Measurements from ENCODE around the gene MBD6. TPM values are rescaled to one million over a fixed set of nuclear protein-coding genes. Genes with fewer than 3 reads are reported as not detected.

The MBD6 gene, protein sequence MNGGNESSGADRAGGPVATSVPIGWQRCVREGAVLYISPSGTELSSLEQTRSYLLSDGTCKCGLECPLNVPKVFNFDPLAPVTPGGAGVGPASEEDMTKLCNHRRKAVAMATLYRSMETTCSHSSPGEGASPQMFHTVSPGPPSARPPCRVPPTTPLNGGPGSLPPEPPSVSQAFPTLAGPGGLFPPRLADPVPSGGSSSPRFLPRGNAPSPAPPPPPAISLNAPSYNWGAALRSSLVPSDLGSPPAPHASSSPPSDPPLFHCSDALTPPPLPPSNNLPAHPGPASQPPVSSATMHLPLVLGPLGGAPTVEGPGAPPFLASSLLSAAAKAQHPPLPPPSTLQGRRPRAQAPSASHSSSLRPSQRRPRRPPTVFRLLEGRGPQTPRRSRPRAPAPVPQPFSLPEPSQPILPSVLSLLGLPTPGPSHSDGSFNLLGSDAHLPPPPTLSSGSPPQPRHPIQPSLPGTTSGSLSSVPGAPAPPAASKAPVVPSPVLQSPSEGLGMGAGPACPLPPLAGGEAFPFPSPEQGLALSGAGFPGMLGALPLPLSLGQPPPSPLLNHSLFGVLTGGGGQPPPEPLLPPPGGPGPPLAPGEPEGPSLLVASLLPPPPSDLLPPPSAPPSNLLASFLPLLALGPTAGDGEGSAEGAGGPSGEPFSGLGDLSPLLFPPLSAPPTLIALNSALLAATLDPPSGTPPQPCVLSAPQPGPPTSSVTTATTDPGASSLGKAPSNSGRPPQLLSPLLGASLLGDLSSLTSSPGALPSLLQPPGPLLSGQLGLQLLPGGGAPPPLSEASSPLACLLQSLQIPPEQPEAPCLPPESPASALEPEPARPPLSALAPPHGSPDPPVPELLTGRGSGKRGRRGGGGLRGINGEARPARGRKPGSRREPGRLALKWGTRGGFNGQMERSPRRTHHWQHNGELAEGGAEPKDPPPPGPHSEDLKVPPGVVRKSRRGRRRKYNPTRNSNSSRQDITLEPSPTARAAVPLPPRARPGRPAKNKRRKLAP
- total RNA-seq (100 to 1,000 TPM in 2 of 9 donors, 10 to 100 TPM in 7; 10.5 to 128 (median 32.6) TPM), polyA plus RNA-seq (100 to 1,000 TPM in 1 of 3 donors, 10 to 100 TPM in 2; 21.7 to 167 (median 91.4) TPM)
- long read RNA-seq, donor 1, partial matches to known transcripts: 32 of 32 reads
- long read RNA-seq, donor 1, other reads (novel, unspliced or antisense): 0 of 32 reads
- long read RNA-seq, donor 2, partial matches to known transcripts: 53 of 102 reads
- long read RNA-seq, donor 2, other reads (novel, unspliced or antisense): 48 of 102 reads
- long read RNA-seq, donor 3, partial matches to known transcripts: 29 of 86 reads
- long read RNA-seq, donor 3, other reads (novel, unspliced or antisense): 57 of 86 reads
- long read RNA-seq, donor 4, partial matches to known transcripts: 0 of 1 reads
- long read RNA-seq, donor 4, other reads (novel, unspliced or antisense): 1 of 1 reads
- long read RNA-seq, donor 5, partial matches to known transcripts: 23 of 30 reads
- long read RNA-seq, donor 5, other reads (novel, unspliced or antisense): 7 of 30 reads
- long read RNA-seq, donor 6, partial matches to known transcripts: 0 of 2 reads
- long read RNA-seq, donor 6, other reads (novel, unspliced or antisense): 2 of 2 reads
- long read RNA-seq, donor 7, partial matches to known transcripts: 36 of 55 reads
- long read RNA-seq, donor 7, other reads (novel, unspliced or antisense): 19 of 55 reads
- long read RNA-seq, donor 8, partial matches to known transcripts: 16 of 16 reads
- long read RNA-seq, donor 8, other reads (novel, unspliced or antisense): 0 of 16 reads
- long read RNA-seq, donor 9, partial matches to known transcripts: 13 of 13 reads
- long read RNA-seq, donor 9, other reads (novel, unspliced or antisense): 0 of 13 reads
- long read RNA-seq, donor 10, partial matches to known transcripts: 52 of 92 reads
- long read RNA-seq, donor 10, other reads (novel, unspliced or antisense): 40 of 92 reads

DNA sequence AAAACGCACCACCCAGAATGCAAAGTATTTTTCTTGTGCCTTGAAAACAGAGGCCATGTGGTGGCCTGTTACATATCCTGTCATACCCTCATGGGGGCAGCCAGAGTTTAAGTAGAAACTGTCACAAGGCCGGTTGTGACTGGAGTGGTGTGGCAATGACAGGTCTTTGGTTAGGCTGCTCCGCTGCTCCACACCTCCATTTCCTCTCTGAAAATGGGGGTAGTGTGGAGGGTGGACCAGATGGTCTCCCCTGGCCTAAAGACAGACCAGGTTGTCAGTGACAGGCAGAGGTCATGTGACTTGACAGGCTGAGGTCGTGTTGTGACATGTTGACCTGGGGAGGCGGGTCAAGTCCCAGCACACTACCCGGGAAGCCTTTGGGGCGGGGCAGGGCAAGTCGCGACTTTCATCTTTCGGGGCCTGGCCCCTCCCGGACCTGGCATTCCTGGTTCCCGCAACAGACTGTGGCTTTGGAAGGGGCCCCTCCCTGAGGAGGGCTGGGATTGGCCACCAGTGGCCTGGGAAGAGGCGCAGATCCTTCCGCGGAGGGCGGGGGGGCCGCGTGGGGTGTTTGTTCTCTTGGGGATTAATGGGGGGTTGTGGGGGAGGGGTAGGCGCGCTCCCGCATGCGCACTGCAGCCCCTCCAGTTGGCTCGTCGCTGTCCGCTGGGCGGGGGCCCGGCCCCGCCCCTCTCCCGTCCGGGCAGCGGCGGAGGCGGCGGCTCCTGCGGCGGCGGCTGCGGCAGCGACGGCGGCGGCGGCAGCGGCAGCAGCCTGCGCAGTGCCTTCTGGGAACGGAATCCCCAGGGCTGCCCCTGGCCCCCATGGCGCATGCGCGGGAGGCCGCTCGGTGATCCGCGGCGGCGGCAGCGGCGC is at the start of gene MBD6:
MBD6 (plus strand) TSS at position 814 of the 876 bp plus-strand sequence. CDS start 1,480 bp downstream, outside the sequence.
- peak; percentile 95 to 98 (median 96) for DNase-seq
- WGBS, 4 donors: 0 to 3% (median 1%) methylated on average over 2 to 48 of the region's 57 CpGs
- intact Hi-C loops (cut with DNase I): no loop called here
- no peaks in the 10 kb centered on the region for H3K27me3 ChIP-seq
- TF ChIP-seq POLR2A (IDR thresholded peaks at IDR 0.05): peak; percentile 33 to 51
- no peak for TF ChIP-seq CTCF (IDR thresholded peaks at IDR 0.05)
- peaks cover 49 to 54% of the 10 kb centered on the region in 2 donors for H3K4me1 ChIP-seq (replicated peaks in 1 of 2)
- H3K36me3 ChIP-seq (replicated peaks in 1 of 2): peaks cover 0 to 36% of the 10 kb centered on the region in 2 donors
- no peaks in the 10 kb centered on the region for H3K9me3 ChIP-seq (replicated peaks in 1 of 3)
- H3K4me3 ChIP-seq: peak within 1 kb of the TSS; percentile 11 to 91 (median 68)
- H3K27ac ChIP-seq: peak within 1 kb of the TSS; percentile 94 to 100 (median 97)

- Histone ChIP-seq H3K36me3 (replicated peaks in 1 of 2) (no peaks in the 10 kb centered on the region), H3K9me3 (replicated peaks in 1 of 3) (no peaks in the 10 kb centered on the region), H3K4me3 (no peak overlapping the region), H3K4me1 (replicated peaks in 1 of 2) (peaks cover 11 to 14% of the 10 kb centered on the region in 2 donors), H3K27me3 (peaks cover 26% of the 10 kb centered on the region), H3K27ac (no peak overlapping the region)
- intact Hi-C loops (cut with DNase I): no loop called here
- WGBS, 4 donors: 45 to 54% (median 46%) methylated on average over 3 of the region's 3 CpGs
- no peak for DNase-seq
- TF ChIP-seq POLR2A (IDR thresholded peaks at IDR 0.05) (no peak), CTCF (IDR thresholded peaks at IDR 0.05) (no peak)
Measured at GRCh38 chr12:57473392-57473791, 49.2 kb upstream of the MBD6 start.

DNA sequence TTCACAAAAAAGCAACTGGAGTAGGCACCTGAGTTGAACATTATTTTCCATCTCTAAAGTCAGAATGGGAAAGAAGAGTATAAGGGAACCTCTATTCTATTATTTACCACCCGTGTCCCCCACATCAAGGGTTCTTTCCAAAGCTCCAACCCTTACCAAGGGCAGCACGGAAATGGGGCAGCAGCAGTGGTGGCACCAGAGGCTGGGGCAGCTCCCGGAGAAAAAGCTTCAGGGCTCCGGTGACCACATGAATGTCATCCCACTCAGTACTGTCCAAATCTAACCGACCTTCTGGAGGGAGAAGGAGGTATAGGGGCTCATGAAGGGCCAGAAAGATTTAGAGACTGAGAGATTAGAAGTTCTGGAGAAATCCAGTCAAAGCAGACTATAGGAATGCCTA is 48.7 kb upstream of the MBD6 start:
- no peak overlapping the region for H3K4me3 ChIP-seq
- no peak for DNase-seq
- intact Hi-C loops (cut with DNase I): no loop called here
- no peaks in the 10 kb centered on the region for H3K9me3 ChIP-seq (replicated peaks in 1 of 3)
- WGBS, 4 donors: 81 to 89% (median 85%) methylated on average over 5 of the region's 5 CpGs
- TF ChIP-seq POLR2A (IDR thresholded peaks at IDR 0.05) (no peak), CTCF (IDR thresholded peaks at IDR 0.05) (no peak)
- peaks cover 26% of the 10 kb centered on the region for H3K27me3 ChIP-seq
- H3K36me3 ChIP-seq (replicated peaks in 1 of 2): no peaks in the 10 kb centered on the region
- H3K4me1 ChIP-seq (replicated peaks in 1 of 2): peaks cover 11 to 14% of the 10 kb centered on the region in 2 donors
- H3K27ac ChIP-seq: no peak overlapping the region
